Parathyroid adenoma (tissue), 2 donors: ENCODE data around the gene NME4.
A peak's percentile ranks its signal among the peaks of the same experiment; 100 is the strongest.
"Not testable (repeated sequence)": the region's sequence is repeated elsewhere in the genome, so short reads cannot be mapped to it uniquely, and the experiment has no call there.

Experiments
- H2AFZ ChIP-seq: fragments of 300-600 bp; sonication (generic); one replicate; pipeline ENCODE4 v1.7.0; 2017; ENCODE audit warnings: antibody characterized with exemption, mild to moderate bottlenecking
- H3K27ac ChIP-seq: fragments of 300-600 bp; sonication (generic); one replicate; pipeline ENCODE4 v1.7.0; 2017
- H3K27me3 ChIP-seq: fragments of 300-600 bp; sonication (generic); one replicate; pipeline ENCODE4 v1.7.0; 2017; ENCODE audit warnings: low read length; ENCODE audit not compliant: control insufficient read depth, insufficient read depth
- H3K36me3 ChIP-seq: fragments of 300-600 bp; sonication (generic); one replicate; pipeline ENCODE4 v1.7.0; 2017; ENCODE audit warnings: low read length; ENCODE audit not compliant: control insufficient read depth, insufficient read depth
- H3K4me1 ChIP-seq: fragments of 300-600 bp; sonication (generic); one replicate; pipeline ENCODE4 v1.7.0; 2017; ENCODE audit warnings: control low read depth
- H3K4me2 ChIP-seq: fragments of 300-600 bp; sonication (generic); one replicate; pipeline ENCODE4 v1.7.0; 2017; ENCODE audit warnings: low read length
- H3K4me3 ChIP-seq: fragments of 300-600 bp; sonication (generic); one replicate; pipeline ENCODE4 v1.7.0; 2017; ENCODE audit warnings: low read depth, low read length
- H3K79me2 ChIP-seq: fragments of 300-600 bp; sonication (generic); one replicate; pipeline ENCODE4 v1.7.0; 2017; ENCODE audit warnings: control low read depth
- H3K9ac ChIP-seq: fragments of 300-600 bp; sonication (generic); one replicate; pipeline ENCODE4 v1.7.0; 2017; ENCODE audit warnings: mild to moderate bottlenecking
- H3K9me3 ChIP-seq: fragments of 300-600 bp; sonication (generic); one replicate; pipeline ENCODE4 v1.7.0; 2017; ENCODE audit warnings: low read length; ENCODE audit not compliant: control insufficient read depth
- TF ChIP-seq, protein P1 (sequence below): fragments of 300-600 bp; sonication (generic); IDR thresholded peaks from one replicate; pipeline ENCODE4 v1.7.0; 2017; ENCODE audit warnings: antibody characterized with exemption, mild to moderate bottlenecking
- donor health status: primary hyperparathyroidism.

Gene NME4

GRCh38 chr16:397135-397661 is at the start of gene NME4:
TSS of gene NME4 (plus strand) at chr16:397199. CDS start at chr16:397223, 24 bp downstream.
- TF ChIP-seq, protein P1, sequence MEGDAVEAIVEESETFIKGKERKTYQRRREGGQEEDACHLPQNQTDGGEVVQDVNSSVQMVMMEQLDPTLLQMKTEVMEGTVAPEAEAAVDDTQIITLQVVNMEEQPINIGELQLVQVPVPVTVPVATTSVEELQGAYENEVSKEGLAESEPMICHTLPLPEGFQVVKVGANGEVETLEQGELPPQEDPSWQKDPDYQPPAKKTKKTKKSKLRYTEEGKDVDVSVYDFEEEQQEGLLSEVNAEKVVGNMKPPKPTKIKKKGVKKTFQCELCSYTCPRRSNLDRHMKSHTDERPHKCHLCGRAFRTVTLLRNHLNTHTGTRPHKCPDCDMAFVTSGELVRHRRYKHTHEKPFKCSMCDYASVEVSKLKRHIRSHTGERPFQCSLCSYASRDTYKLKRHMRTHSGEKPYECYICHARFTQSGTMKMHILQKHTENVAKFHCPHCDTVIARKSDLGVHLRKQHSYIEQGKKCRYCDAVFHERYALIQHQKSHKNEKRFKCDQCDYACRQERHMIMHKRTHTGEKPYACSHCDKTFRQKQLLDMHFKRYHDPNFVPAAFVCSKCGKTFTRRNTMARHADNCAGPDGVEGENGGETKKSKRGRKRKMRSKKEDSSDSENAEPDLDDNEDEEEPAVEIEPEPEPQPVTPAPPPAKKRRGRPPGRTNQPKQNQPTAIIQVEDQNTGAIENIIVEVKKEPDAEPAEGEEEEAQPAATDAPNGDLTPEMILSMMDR = no peak
- Histone ChIP-seq H2AFZ (peak within 1 kb of the TSS; percentile 96), H3K4me2 (peak within 1 kb of the TSS; percentile 75), H3K27ac (peak within 1 kb of the TSS; percentile 90), H3K36me3 (no peaks in the 10 kb centered on the region), H3K27me3 (no peaks in the 10 kb centered on the region), H3K4me3 (peak within 1 kb of the TSS; percentile 35), H3K4me1 (peaks cover 10% of the 10 kb centered on the region), H3K9ac (no peak within 1 kb of the TSS), H3K79me2 (peaks cover 2% of the 10 kb centered on the region), H3K9me3 (no peaks in the 10 kb centered on the region)

- no peak overlapping the region for H3K27ac ChIP-seq
- no peaks in the 10 kb centered on the region for H3K27me3 ChIP-seq
- peaks cover 63% of the 10 kb centered on the region for H3K79me2 ChIP-seq
- no peak overlapping the region for H2AFZ ChIP-seq
- H3K4me1 ChIP-seq = peaks cover 3% of the 10 kb centered on the region
- TF ChIP-seq, protein P1 = no peak
- H3K9me3 ChIP-seq = no peaks in the 10 kb centered on the region
- no peaks in the 10 kb centered on the region for H3K36me3 ChIP-seq
- H3K4me2 ChIP-seq = no peak overlapping the region
- no peak overlapping the region for H3K4me3 ChIP-seq
- H3K9ac ChIP-seq = no peak overlapping the region
These were observed 49.8 kb upstream of the NME4 start for GRCh38 chr16:347203-347602.

GRCh38 chr16:348495-348894 is 48.5 kb upstream of the NME4 start:
- H3K79me2 ChIP-seq = peaks cover 50% of the 10 kb centered on the region
- not testable (repeated sequence) for H3K27ac ChIP-seq, H3K4me2 ChIP-seq, H3K9me3 ChIP-seq, H3K4me1 ChIP-seq, H3K4me3 ChIP-seq, H2AFZ ChIP-seq, H3K27me3 ChIP-seq, H3K36me3 ChIP-seq, H3K9ac ChIP-seq

DNA sequence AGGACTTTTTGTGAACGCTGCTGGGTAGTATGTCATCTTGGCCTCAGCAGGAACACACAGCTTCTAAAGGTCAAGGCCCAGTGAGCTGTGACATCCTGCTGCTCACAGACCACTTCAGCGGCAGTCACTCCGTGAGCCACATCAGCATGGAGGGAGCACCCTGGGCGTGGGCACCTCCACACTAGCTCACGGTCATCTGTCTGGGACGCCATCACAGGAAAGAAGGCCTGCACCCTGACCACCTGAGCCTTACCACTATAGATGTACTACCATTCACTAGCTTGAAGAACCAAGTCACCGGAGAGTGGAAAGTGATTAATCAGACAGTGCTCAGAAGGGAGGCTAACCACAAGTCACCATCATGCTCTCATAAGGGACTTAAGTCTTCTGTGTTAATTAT is 47.8 kb upstream of the NME4 start:
- Histone ChIP-seq H3K27ac (no peak overlapping the region), H3K27me3 (no peaks in the 10 kb centered on the region), H2AFZ (no peak overlapping the region), H3K4me3 (no peak overlapping the region), H3K9ac (no peak overlapping the region), H3K4me1 (peaks cover 6% of the 10 kb centered on the region), H3K9me3 (no peaks in the 10 kb centered on the region), H3K4me2 (no peak overlapping the region), H3K79me2 (peaks cover 44% of the 10 kb centered on the region), H3K36me3 (no peaks in the 10 kb centered on the region)
- TF ChIP-seq, protein P1 = no peak

DNA sequence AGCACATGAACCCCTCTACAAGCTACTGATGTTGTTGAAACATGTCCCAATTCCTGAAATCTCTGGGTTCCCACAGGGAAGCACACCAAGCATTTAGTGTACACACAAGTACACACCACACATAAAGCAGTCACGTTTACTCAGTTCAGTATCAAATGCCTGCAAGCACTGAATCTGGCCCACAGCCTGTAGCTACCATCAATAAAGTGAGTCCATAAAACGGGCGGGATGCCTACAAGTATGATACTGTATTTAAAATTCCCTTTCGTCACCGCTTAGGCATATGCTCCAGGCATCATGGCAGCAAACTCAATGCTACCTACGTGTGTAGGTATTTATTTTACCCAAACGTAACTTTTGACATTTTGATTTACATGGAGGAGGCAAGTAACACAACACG is 46.8 kb upstream of the NME4 start:
- TF ChIP-seq, protein P1 = no peak
- peaks cover 35% of the 10 kb centered on the region for H3K79me2 ChIP-seq
- H3K27ac ChIP-seq = no peak overlapping the region
- no peak overlapping the region for H3K4me2 ChIP-seq
- H3K4me1 ChIP-seq = peaks cover 6% of the 10 kb centered on the region
- no peak overlapping the region for H3K9ac ChIP-seq
- no peak overlapping the region for H2AFZ ChIP-seq
- H3K9me3 ChIP-seq = no peaks in the 10 kb centered on the region
- H3K27me3 ChIP-seq = no peaks in the 10 kb centered on the region
- no peaks in the 10 kb centered on the region for H3K36me3 ChIP-seq
- H3K4me3 ChIP-seq = no peak overlapping the region
